ENCODE results near the gene RABGAP1L. TPM values are rescaled to one million over a fixed set of nuclear protein-coding genes. Genes with fewer than 3 reads are reported as not detected.

The RABGAP1L gene
- total and polyA plus RNA-seq, 10 of the 15 experiments (the other 5 are each of a cell fraction or from before 2014, with no cell fraction given) = 5.8 to 194 (median 113) TPM

DNA sequence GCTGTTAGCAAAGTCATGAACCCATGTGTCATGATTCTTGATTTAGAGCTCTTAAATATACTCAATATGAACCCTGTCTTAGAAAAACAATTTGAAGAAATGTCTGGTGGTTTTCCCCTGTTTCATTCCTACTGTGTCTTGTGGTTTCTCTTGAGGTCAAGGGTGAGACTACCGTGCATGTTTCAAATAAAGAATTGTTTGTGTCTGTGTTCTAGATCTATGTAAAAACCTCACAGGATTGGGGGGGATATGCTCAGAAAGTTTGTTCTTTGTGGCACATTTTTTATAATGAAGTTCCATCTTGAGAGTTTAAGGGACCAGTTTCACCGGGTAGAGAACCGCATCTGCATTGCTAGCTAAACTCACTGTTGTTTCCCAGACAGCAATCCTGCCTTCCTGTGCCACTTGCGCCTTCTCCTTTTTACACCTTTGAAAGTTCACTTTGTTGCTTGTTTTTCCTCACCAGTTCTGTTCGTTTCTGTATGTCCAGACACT is 809.5 kb downstream of the RABGAP1L start (continued):
- TF ChIP-seq SP1 (IDR thresholded peaks at IDR 0.05; ENCODE audit: low read depth, low read length) = peak; percentile 21
- TF ChIP-seq LARP7 (IDR thresholded peaks at IDR 0.05) = no peak
- no peak for TF ChIP-seq STAT3 (IDR thresholded peaks at IDR 0.05; ENCODE audit: low read depth, low read length)
- TF ChIP-seq SMAD5 (IDR thresholded peaks at IDR 0.05; ENCODE audit: low read depth) = no peak
- 0 out of 2 replicates have a peak, but pooled peaks have one; percentile 58 for TF ChIP-seq CHD2 (IDR thresholded peaks at IDR 0.05; ENCODE audit: borderline replicate concordance, low read depth, low read length)
- TF ChIP-seq, protein P1, sequence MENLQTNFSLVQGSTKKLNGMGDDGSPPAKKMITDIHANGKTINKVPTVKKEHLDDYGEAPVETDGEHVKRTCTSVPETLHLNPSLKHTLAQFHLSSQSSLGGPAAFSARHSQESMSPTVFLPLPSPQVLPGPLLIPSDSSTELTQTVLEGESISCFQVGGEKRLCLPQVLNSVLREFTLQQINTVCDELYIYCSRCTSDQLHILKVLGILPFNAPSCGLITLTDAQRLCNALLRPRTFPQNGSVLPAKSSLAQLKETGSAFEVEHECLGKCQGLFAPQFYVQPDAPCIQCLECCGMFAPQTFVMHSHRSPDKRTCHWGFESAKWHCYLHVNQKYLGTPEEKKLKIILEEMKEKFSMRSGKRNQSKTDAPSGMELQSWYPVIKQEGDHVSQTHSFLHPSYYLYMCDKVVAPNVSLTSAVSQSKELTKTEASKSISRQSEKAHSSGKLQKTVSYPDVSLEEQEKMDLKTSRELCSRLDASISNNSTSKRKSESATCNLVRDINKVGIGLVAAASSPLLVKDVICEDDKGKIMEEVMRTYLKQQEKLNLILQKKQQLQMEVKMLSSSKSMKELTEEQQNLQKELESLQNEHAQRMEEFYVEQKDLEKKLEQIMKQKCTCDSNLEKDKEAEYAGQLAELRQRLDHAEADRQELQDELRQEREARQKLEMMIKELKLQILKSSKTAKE (IDR thresholded peaks at IDR 0.05; ENCODE audit: low read depth, poor library complexity, severe bottlenecking) = peak; percentile 99
- no peak for TF ChIP-seq HDAC6 (IDR thresholded peaks at IDR 0.05; ENCODE audit: unreplicated experiment)
- peak; percentile 61; the same call in 1 of the 2 replicates for TF ChIP-seq ZBED1 (IDR thresholded peaks at IDR 0.05; ENCODE audit: borderline replicate concordance)
- peak; percentile 92 for TF ChIP-seq FOXM1 (IDR thresholded peaks at IDR 0.05; ENCODE audit: low read depth, low read length)
- TF ChIP-seq NFYB (IDR thresholded peaks at IDR 0.05; ENCODE audit: insufficient read depth, low read depth, low read length) = no peak
- no peak for TF ChIP-seq ZNF622 (IDR thresholded peaks at IDR 0.05)
- no peak for TF ChIP-seq CHD4 (IDR thresholded peaks at IDR 0.05)
- peak; percentile 68; the same call in 1 of the 2 replicates for TF ChIP-seq PAX5 (IDR thresholded peaks at IDR 0.05; ENCODE audit: borderline replicate concordance, low read depth, low read length)
- peak; percentile 94 for TF ChIP-seq NFIC (IDR thresholded peaks at IDR 0.05; ENCODE audit: low read depth, low read length)
- TF ChIP-seq, protein P2, sequence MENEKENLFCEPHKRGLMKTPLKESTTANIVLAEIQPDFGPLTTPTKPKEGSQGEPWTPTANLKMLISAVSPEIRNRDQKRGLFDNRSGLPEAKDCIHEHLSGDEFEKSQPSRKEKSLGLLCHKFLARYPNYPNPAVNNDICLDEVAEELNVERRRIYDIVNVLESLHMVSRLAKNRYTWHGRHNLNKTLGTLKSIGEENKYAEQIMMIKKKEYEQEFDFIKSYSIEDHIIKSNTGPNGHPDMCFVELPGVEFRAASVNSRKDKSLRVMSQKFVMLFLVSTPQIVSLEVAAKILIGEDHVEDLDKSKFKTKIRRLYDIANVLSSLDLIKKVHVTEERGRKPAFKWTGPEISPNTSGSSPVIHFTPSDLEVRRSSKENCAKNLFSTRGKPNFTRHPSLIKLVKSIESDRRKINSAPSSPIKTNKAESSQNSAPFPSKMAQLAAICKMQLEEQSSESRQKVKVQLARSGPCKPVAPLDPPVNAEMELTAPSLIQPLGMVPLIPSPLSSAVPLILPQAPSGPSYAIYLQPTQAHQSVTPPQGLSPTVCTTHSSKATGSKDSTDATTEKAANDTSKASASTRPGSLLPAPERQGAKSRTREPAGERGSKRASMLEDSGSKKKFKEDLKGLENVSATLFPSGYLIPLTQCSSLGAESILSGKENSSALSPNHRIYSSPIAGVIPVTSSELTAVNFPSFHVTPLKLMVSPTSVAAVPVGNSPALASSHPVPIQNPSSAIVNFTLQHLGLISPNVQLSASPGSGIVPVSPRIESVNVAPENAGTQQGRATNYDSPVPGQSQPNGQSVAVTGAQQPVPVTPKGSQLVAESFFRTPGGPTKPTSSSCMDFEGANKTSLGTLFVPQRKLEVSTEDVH (IDR thresholded peaks at IDR 0.05; ENCODE audit: low read depth, partially characterized antibody) = no peak
- TF ChIP-seq ZSCAN29 (IDR thresholded peaks at IDR 0.05) = no peak
- TF ChIP-seq MYB (IDR thresholded peaks at IDR 0.05; ENCODE audit: borderline replicate concordance, low read depth, low read length) = no peak
- no peak for TF ChIP-seq SPI1 (IDR thresholded peaks at IDR 0.05; ENCODE audit: borderline replicate concordance, insufficient read depth, low read depth, low read length)
- TF ChIP-seq SMARCA5 (IDR thresholded peaks at IDR 0.05) = 0 out of 2 replicates have a peak, but pooled peaks have one; percentile 50
- no peak for TF ChIP-seq HDGF (IDR thresholded peaks at IDR 0.05)
- no peak for TF ChIP-seq JUND (IDR thresholded peaks at IDR 0.05; ENCODE audit: low read depth, low read length)
- TF ChIP-seq, protein P3, sequence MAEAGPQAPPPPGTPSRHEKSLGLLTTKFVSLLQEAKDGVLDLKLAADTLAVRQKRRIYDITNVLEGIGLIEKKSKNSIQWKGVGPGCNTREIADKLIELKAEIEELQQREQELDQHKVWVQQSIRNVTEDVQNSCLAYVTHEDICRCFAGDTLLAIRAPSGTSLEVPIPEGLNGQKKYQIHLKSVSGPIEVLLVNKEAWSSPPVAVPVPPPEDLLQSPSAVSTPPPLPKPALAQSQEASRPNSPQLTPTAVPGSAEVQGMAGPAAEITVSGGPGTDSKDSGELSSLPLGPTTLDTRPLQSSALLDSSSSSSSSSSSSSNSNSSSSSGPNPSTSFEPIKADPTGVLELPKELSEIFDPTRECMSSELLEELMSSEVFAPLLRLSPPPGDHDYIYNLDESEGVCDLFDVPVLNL (IDR thresholded peaks at IDR 0.05; ENCODE audit: low read depth, low read length) = no peak
- TF ChIP-seq PAX8 (IDR thresholded peaks at IDR 0.05) = no peak
- TF ChIP-seq IKZF2 (IDR thresholded peaks at IDR 0.05) = peak; percentile 89 to 92; a peak in 3 of 4 replicates
- TF ChIP-seq NR2C1 (IDR thresholded peaks at IDR 0.05) = peak; percentile 75
- TF ChIP-seq RCOR1 (conservative IDR thresholded peaks at IDR 0.05; ENCODE audit: low read depth, low read length) = no peak
- TF ChIP-seq MXI1 (IDR thresholded peaks at IDR 0.05; ENCODE audit: low read depth, low read length) = no peak
- peak; percentile 72 for TF ChIP-seq BCL11A (IDR thresholded peaks at IDR 0.05; ENCODE audit: low read depth, low read length)
- peak; percentile 53; the same call in 1 of the 2 replicates for TF ChIP-seq PML (IDR thresholded peaks at IDR 0.05; ENCODE audit: low read length)

Data from GM12878 (cell line).